Activated CD4-positive, alpha-beta T cell treated with anti-CD3 and anti-CD28 coated beads for 36 hours (primary cell): ENCODE measurements around the gene PPP4R1. TPM values are rescaled to one million over a fixed set of nuclear protein-coding genes. Genes with fewer than 3 reads are reported as not detected.

Source experiments
- ATAC-seq: fragments of 200-7000 bp; cut with Tn5 transposase; one replicate; pipeline ENCODE4 v1.10.0; 2021; ENCODE audit warnings: mild to moderate bottlenecking, moderate library complexity
- CTCF ChIA-PET: fragments of 350-600 bp; sonication (Branson Sonifier 250); formaldehyde crosslinking; loops from one replicate; lab custom pipeline; 2021; ENCODE audit warnings: antibody characterized with exemption; lab: Charles Lee
- POLR2A ChIA-PET: fragments of 350-600 bp; sonication (Branson Sonifier 250); formaldehyde crosslinking; loops from one replicate; lab custom pipeline; 2021; ENCODE audit warnings: antibody characterized with exemption, inconsistent platforms; lab: Charles Lee
- DNase-seq: peaks from one replicate; pipeline ENCODE4 v3.0.0-alpha.2; 2020
- H3K27ac Mint-ChIP-seq: one replicate; pipeline ENCODE4 v1.8.0; 2021; ENCODE audit warnings: mixed read lengths
- H3K27me3 Mint-ChIP-seq: one replicate; pipeline ENCODE4 v1.8.0; 2021; ENCODE audit warnings: mixed read lengths
- H3K36me3 Mint-ChIP-seq: one replicate; pipeline ENCODE4 v1.8.0; 2021; ENCODE audit warnings: low read depth, mixed read lengths
- H3K4me1 Mint-ChIP-seq: one replicate; pipeline ENCODE4 v1.8.0; 2021; ENCODE audit warnings: mixed read lengths
- H3K4me3 Mint-ChIP-seq: one replicate; pipeline ENCODE4 v1.8.0; 2021; ENCODE audit warnings: mild to moderate bottlenecking, moderate library complexity, mixed read lengths
- H3K9me3 Mint-ChIP-seq: one replicate; pipeline ENCODE4 v1.8.0; 2021; ENCODE audit warnings: low read depth, mixed read lengths
- intact Hi-C, 2 experiments: fragments of 100-400 bp; cut with DNase I in 1 of 2; cut with micrococcal nuclease in 1 of 2; formaldehyde crosslinking; loops; one replicate each; pipeline versions ENCODE4 v1.14.2 to v1.15.1; 2022 to 2024; cut with DNase I, micrococcal nuclease
- total RNA-seq, 2 experiments: library from RNA; stranded (reverse); gene quantifications; one replicate each; pipeline ENCODE4 v1.2.3, GENCODE V29; 2021

The PPP4R1 gene
- total RNA-seq, 2 experiments from 2014 or later, result 32.2 to 33.3 TPM

- Mint-ChIP-seq H3K4me1 (no peaks in the 10 kb centered on the region), H3K36me3 (peaks cover 20% of the 10 kb centered on the region)
- CTCF ChIA-PET, result interaction anchor here (1.0 to 1.1 kb wide), 2 partner anchors 24 to 202 kb away, joined by 4 read pairs; no protein-coding TSS in a partner anchor
Observed at GRCh38 chr18:9568186-9568585, 46.2 kb downstream of the PPP4R1 start.

GRCh38 chr18:9565407-9565806, 49.0 kb downstream of the PPP4R1 start:
- ChIA-PET CTCF (interaction anchor here (1.3 to 2.1 kb wide), 3 partner anchors 10 to 36 kb away, joined by 3 to 16 read pairs (median 3); no protein-coding TSS in a partner anchor), POLR2A (no interaction called here)
- H3K36me3 Mint-ChIP-seq, result peaks cover 18% of the 10 kb centered on the region
- DNase-seq, result no peak
- H3K27me3 Mint-ChIP-seq, result no peaks in the 10 kb centered on the region
- intact Hi-C loops, result no loop called here
- no peaks in the 10 kb centered on the region for H3K4me1 Mint-ChIP-seq
- no peaks in the 10 kb centered on the region for H3K9me3 Mint-ChIP-seq
- no peak for ATAC-seq
- no peak overlapping the region for H3K4me3 Mint-ChIP-seq
- no peak overlapping the region for H3K27ac Mint-ChIP-seq

More at GRCh38 chr18:9568186-9568585, 46.2 kb downstream of the PPP4R1 start:
- Mint-ChIP-seq H3K27me3 (no peaks in the 10 kb centered on the region), H3K27ac (no peak overlapping the region), H3K9me3 (no peaks in the 10 kb centered on the region), H3K4me3 (no peak overlapping the region)
- ATAC-seq (no peak), DNase-seq (no peak)
- POLR2A ChIA-PET, result no interaction called here
- intact Hi-C loops, result no loop called here

- Mint-ChIP-seq H3K27ac (no peak overlapping the region), H3K9me3 (no peaks in the 10 kb centered on the region), H3K4me1 (no peaks in the 10 kb centered on the region), H3K36me3 (peaks cover 13% of the 10 kb centered on the region), H3K27me3 (no peaks in the 10 kb centered on the region), H3K4me3 (no peak overlapping the region)
- ChIA-PET CTCF (interaction anchor here (0.6 to 2.1 kb wide), 3 partner anchors 10 to 46 kb away, joined by 3 to 7 read pairs (median 3); no protein-coding TSS in a partner anchor), POLR2A (no interaction called here)
- no peak for DNase-seq
- no peak for ATAC-seq
- intact Hi-C loops, result no loop called here
Observed at GRCh38 chr18:9563331-9563730, 51.0 kb downstream of the PPP4R1 start.

GRCh38 chr18:9562584-9562983, 51.8 kb downstream of the PPP4R1 start:
- Mint-ChIP-seq H3K4me1 (no peaks in the 10 kb centered on the region), H3K27ac (no peak overlapping the region), H3K27me3 (no peaks in the 10 kb centered on the region), H3K9me3 (no peaks in the 10 kb centered on the region), H3K36me3 (peaks cover 12% of the 10 kb centered on the region), H3K4me3 (no peak overlapping the region)
- DNase-seq (no peak), ATAC-seq (no peak)
- ChIA-PET CTCF (interaction anchor here (1.0 to 2.1 kb wide), 3 partner anchors 10 to 12 kb away, joined by 3 to 7 read pairs (median 3); no protein-coding TSS in a partner anchor), POLR2A (no interaction called here)
- intact Hi-C loops, result no loop called here

GRCh38 chr18:9561759-9562158, 52.6 kb downstream of the PPP4R1 start:
- Mint-ChIP-seq H3K9me3 (no peaks in the 10 kb centered on the region), H3K27ac (no peak overlapping the region), H3K27me3 (no peaks in the 10 kb centered on the region), H3K4me1 (no peaks in the 10 kb centered on the region), H3K4me3 (no peak overlapping the region), H3K36me3 (peaks cover 17% of the 10 kb centered on the region)
- CTCF ChIA-PET, result interaction anchor here (1.0 to 2.1 kb wide), 2 partner anchors 9 to 11 kb away, joined by 3 to 7 read pairs; no protein-coding TSS in a partner anchor
- no peak for DNase-seq
- POLR2A ChIA-PET, result no interaction called here
- intact Hi-C loops, result no loop called here
- no peak for ATAC-seq

- no peak overlapping the region for H3K27ac Mint-ChIP-seq
- peaks cover 31% of the 10 kb centered on the region for H3K36me3 Mint-ChIP-seq
- DNase-seq (no peak), ATAC-seq (no peak)
- H3K4me3 Mint-ChIP-seq, result no peak overlapping the region
- H3K9me3 Mint-ChIP-seq, result no peaks in the 10 kb centered on the region
- no peaks in the 10 kb centered on the region for H3K27me3 Mint-ChIP-seq
- H3K4me1 Mint-ChIP-seq, result no peaks in the 10 kb centered on the region
- CTCF ChIA-PET, result no interaction called here
- intact Hi-C loops, result no loop called here
- POLR2A ChIA-PET, result no interaction called here
Observed at GRCh38 chr18:9559253-9559652, 55.1 kb downstream of the PPP4R1 start.

GRCh38 chr18:9558387-9559064, 55.8 kb downstream of the PPP4R1 start:
- ATAC-seq, result no peak
- POLR2A ChIA-PET, result no interaction called here
- peaks cover 35% of the 10 kb centered on the region for H3K36me3 Mint-ChIP-seq
- no peaks in the 10 kb centered on the region for H3K27me3 Mint-ChIP-seq
- H3K27ac Mint-ChIP-seq, result no peak overlapping the region
- no peaks in the 10 kb centered on the region for H3K9me3 Mint-ChIP-seq
- CTCF ChIA-PET, result no interaction called here
- no peak for DNase-seq
- no peak overlapping the region for H3K4me3 Mint-ChIP-seq
- intact Hi-C loops, result no loop called here
- H3K4me1 Mint-ChIP-seq, result no peaks in the 10 kb centered on the region

GRCh38 chr18:9557250-9557943, 57.0 kb downstream of the PPP4R1 start:
- H3K4me1 Mint-ChIP-seq, result no peaks in the 10 kb centered on the region
- no peak overlapping the region for H3K27ac Mint-ChIP-seq
- no peak overlapping the region for H3K4me3 Mint-ChIP-seq
- CTCF ChIA-PET, result interaction anchor here (0.6 kb wide), 1 partner anchor 483 kb away, joined by 3 read pairs; no protein-coding TSS in a partner anchor
- H3K9me3 Mint-ChIP-seq, result no peaks in the 10 kb centered on the region
- no peaks in the 10 kb centered on the region for H3K27me3 Mint-ChIP-seq
- ATAC-seq, result no peak
- H3K36me3 Mint-ChIP-seq, result peaks cover 41% of the 10 kb centered on the region
- POLR2A ChIA-PET, result no interaction called here
- DNase-seq, result no peak
- intact Hi-C loops, result no loop called here

- ChIA-PET POLR2A (no interaction called here), CTCF (interaction anchor here (1.0 kb wide), 1 partner anchor 10 kb away, joined by 3 read pairs; no protein-coding TSS in a partner anchor)
- Mint-ChIP-seq H3K9me3 (no peaks in the 10 kb centered on the region), H3K4me3 (no peak overlapping the region), H3K36me3 (peaks cover 53% of the 10 kb centered on the region), H3K4me1 (no peaks in the 10 kb centered on the region), H3K27ac (no peak overlapping the region), H3K27me3 (no peaks in the 10 kb centered on the region)
- intact Hi-C loops, result loop anchor here in 1 of 2 experiments (5.0 kb wide), 1 partner anchor 50 kb away; no protein-coding TSS in a partner anchor
- DNase-seq (no peak), ATAC-seq (no peak)
Observed at GRCh38 chr18:9552616-9553015, 61.7 kb downstream of the PPP4R1 start.

GRCh38 chr18:9552191-9552590, 62.2 kb downstream of the PPP4R1 start:
- no peaks in the 10 kb centered on the region for H3K9me3 Mint-ChIP-seq
- intact Hi-C loops, result loop anchor here in 1 of 2 experiments (5.0 kb wide), 1 partner anchor 50 kb away; no protein-coding TSS in a partner anchor
- ChIA-PET CTCF (no interaction called here), POLR2A (no interaction called here)
- no peak overlapping the region for H3K4me3 Mint-ChIP-seq
- no peak for DNase-seq
- H3K36me3 Mint-ChIP-seq, result peaks cover 53% of the 10 kb centered on the region
- no peak for ATAC-seq
- H3K27me3 Mint-ChIP-seq, result no peaks in the 10 kb centered on the region
- no peaks in the 10 kb centered on the region for H3K4me1 Mint-ChIP-seq
- H3K27ac Mint-ChIP-seq, result no peak overlapping the region

- DNase-seq, result no peak
Observed at GRCh38 chr18:9550429-9550828, 63.9 kb downstream of the PPP4R1 start.

More at GRCh38 chr18:9550429-9550828, 63.9 kb downstream of the PPP4R1 start:
- ChIA-PET POLR2A (no interaction called here), CTCF (interaction anchor here (0.6 to 1.5 kb wide), 5 partner anchors 13 to 476 kb away, joined by 3 to 6 read pairs (median 3); no protein-coding TSS in a partner anchor)
- intact Hi-C loops, result loop anchor here in 1 of 2 experiments (5.0 kb wide), 1 partner anchor 52 kb away; no protein-coding TSS in a partner anchor
- H3K36me3 Mint-ChIP-seq, result peaks cover 45% of the 10 kb centered on the region
- H3K27ac Mint-ChIP-seq, result no peak overlapping the region
- H3K4me1 Mint-ChIP-seq, result no peaks in the 10 kb centered on the region
- no peaks in the 10 kb centered on the region for H3K9me3 Mint-ChIP-seq
- H3K27me3 Mint-ChIP-seq, result no peaks in the 10 kb centered on the region
- ATAC-seq, result no peak
- no peak overlapping the region for H3K4me3 Mint-ChIP-seq
